ENCODE data around the gene RPL10.

Gene RPL10

DNA sequence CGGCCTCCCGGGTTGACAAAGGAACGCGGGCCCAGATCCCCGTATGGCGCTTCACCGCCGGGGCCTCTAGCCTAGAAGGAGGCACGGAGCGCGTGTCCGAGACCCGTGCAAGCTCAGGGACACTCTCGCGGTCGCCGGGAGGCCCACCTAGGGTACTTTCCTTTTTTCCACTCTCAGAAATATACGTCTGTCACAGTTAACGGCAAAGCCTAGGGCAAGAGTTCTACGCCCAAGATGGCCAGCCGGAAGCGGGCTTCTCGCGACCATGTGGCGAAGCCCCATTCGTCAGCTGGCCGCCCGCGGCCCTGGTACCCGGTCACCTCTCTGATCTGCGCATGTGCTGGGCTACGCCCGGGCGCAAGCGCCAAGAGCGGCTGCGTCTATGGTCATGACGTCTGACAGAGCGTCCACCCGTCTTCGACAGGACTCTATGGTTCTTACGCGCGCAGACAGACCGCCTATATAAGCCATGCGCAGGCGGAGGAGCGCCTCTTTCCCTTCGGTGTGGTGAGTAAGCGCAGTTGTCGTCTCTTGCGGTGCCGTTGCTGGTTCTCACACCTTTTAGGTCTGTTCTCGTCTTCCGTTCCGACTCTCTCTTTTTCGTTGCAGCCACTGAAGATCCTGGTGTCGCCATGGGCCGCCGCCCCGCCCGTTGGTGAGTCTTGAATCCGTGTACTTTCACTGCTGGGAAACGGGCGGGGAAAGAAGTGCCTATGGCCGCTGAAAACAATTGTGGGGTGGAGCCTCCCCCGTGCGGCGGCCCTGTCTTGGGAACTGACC, at the start of gene RPL10:
TSS of gene RPL10 (plus strand) at position 490 of the 780 bp plus-strand sequence. CDS start at position 633, 143 bp downstream.
- DNase-seq (ENCODE audit: low read depth, low spot score), result peak; percentile 91

DNA sequence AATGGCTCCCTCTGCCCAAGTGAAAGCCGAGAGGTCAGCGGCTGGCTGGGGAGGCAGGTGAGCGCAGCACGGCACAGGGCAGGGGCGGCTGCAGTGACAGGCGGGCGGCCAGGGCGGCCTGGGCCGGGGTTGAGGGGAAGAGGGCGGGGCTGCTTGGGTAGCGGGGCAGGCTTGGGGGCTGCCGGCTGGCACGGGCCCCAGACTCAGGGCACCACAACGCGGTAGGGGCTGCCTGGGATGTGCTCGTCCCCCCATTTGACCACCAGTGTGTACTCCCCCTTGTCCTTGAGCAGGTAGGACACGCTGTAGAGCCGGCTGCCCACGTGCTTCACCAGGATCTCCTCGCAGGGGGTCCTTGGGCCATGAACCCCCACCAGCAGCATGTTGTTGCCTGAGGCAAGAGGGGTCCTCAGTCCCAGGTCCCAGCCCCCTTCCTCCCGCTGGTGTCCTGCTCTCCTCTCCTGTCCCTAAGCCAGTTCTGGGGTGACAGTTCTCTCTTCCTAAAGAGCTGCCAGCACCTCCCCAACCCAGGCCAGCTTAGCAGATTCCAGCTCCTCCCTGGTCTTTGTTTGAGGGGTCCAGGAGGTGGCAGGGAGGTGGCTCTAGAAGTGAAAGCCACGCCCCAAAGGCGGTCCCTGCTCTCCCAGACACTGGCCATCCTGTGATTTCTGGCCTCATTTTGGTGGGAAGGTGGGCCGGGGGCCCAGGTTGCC, 49.4 kb upstream of the RPL10 start:
- DNase-seq (ENCODE audit: low read depth, low spot score), result no peak

DNA sequence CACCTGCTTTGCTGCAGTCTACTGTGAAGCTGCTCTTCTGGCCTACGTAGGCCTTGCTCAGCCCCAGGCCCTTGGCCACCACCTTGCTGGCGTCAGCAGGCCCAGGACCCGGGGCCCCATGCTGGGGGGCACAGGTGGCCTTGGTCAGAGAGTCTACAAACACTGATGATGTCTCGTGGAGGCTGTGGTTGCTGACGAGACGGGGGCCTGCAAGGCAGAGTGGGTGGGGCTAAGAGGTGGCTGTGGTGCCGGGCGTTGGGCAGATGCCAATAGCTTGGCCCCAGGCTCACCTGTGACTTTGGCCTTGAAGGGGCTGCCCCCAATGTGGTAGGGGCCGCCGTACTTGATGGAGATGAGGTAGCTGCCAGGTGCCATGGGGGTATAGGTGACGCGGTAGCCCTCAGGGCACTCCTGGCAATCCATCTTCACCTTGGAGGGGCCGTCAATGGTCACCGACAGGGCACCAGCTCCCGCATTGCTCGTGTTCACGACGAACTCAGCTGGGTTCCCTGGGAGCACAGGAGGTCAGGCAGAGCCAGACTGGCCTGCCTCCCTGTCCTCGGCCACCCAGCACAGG, 48.7 kb upstream of the RPL10 start:
- no peak for DNase-seq (ENCODE audit: low read depth, low spot score)

DNA sequence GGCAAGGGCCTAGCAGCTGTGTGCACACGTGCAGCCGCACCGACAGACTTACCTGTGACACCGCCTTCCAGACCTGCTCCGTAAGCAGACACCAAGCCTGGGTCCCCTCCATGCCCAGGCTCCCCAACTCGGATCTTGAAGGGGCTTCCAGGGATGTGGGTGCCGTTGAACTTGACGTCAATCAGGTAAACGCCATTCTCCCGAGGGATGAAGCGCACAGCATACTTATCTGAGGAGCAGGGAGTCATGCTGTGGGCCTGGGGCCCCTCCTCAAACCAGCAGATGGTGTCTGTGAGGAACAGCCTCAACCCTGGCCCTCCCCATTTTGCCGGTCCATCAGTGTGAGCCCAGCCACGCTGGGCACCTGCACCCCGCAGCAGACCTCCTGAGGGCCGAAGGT, 48.2 kb upstream of the RPL10 start:
- no peak for DNase-seq (ENCODE audit: low read depth, low spot score)

DNA sequence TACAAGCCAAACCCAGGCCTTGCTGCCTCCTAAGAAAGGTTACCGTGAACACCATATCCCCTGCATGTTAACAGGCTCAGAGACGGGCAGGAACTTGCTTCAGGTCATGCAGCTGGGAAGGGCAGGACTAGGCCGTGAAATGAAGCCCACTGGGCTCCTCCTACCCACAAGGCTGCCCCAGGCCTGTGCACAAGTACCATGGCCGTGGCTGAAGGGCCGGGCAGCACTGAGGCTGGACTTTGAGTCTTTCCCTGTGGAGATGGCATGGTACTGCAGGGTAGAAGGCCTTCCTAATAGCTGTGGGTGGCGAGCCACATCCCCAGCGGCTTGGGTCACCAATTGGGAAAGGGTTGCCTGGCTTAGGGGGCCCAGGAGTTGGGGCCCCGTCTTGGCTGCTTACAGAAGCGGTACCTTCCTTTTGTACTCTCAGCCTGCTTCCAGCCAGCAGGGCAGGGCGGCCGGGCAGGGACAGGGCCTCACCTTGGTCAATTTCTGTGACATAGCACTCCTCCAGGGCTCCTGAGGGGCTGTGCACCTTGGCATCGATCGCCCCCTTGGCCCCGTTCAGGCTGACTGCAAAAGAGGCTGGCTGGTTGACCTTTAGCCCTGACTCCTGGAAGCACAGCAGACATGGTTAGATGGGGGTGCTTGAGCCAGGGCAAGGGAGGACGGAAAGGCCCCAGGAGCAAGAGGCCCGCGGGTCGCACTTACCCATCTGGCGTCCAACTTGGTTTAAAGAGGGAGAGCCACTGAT, 47.6 kb upstream of the RPL10 start:
- no peak for DNase-seq (ENCODE audit: low read depth, low spot score)

DNA sequence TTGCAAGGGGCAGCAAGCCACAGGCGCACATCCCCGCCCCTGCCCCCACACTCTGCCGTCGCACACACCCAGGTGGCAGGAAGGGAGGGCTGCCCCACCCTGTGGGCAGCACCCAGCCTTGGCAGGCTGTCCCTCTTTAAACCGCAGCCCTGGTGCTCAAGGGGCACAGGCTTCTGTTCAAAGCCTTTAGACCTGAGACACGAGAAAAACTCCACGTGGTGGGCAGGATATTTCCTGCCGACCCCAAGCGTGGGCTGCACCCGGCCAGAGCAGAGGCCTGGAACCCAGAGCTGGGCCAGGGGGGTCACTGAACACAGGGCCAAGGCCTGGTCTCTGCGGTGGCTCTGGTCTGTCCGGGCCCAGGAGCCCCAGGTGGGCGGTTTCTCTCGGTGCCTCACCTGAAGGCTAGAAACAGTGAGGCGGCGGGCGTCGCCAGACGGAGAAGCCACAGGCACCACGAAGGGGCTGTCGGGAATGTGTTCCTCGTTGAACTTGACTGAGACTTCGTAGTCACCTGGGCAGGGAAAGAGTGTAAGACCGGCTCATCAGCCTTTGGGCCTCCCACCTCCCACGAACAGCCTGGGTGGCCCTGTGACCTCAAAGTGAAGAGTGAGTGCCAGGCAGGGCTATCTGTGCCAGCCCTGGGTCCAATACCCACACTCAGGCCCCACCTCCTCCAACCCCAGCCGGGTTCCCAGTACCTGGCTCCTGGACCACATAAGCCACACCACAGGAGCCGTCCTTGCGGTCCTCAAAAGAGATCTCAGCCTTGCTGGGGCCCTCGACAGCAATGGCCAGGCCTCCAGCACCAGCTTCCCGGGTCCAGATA, 46.8 kb upstream of the RPL10 start:
- DNase-seq (ENCODE audit: low read depth, low spot score), result no peak

DNA sequence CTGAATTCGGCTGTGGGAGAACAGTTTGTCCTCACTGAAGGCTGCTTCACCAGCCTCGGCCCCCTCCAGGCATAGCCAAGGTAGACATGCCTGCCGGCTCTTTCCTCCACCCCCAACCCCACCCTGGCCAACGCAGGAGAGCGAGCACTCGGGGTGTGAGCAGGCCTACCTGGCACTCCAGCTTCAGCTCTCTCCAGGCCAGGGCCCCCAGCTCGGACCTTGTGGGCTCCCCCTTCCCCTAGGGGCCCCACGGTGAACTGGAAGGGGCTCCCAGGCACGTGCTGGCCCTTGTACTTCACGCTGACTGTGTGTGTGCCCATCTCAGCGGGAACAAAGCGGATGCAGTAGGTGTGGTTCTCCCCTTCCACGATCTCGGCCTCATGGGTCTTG, 46.2 kb upstream of the RPL10 start:
- no peak for DNase-seq (ENCODE audit: low read depth, low spot score)

DNA sequence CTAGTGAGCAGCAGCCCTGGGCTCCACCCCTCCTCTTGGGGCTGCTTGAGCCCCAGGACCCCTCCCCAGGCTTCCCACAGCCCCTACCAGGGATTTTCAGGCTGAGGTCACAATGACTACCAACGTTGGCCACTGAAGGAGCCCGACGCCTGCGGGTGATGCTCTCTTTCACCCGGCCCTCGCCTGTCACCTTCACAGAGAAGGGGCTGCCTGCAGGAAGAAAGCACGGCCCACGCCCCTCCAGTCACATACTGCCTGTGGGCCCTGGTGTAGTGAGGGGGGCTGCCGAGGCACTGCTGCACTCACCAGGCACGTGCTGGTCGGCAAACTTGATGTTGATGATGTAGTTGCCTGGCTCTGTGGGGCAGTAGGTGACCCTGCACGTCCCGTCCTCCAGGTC, 45.7 kb upstream of the RPL10 start:
- DNase-seq (ENCODE audit: low read depth, low spot score), result no peak

DNA sequence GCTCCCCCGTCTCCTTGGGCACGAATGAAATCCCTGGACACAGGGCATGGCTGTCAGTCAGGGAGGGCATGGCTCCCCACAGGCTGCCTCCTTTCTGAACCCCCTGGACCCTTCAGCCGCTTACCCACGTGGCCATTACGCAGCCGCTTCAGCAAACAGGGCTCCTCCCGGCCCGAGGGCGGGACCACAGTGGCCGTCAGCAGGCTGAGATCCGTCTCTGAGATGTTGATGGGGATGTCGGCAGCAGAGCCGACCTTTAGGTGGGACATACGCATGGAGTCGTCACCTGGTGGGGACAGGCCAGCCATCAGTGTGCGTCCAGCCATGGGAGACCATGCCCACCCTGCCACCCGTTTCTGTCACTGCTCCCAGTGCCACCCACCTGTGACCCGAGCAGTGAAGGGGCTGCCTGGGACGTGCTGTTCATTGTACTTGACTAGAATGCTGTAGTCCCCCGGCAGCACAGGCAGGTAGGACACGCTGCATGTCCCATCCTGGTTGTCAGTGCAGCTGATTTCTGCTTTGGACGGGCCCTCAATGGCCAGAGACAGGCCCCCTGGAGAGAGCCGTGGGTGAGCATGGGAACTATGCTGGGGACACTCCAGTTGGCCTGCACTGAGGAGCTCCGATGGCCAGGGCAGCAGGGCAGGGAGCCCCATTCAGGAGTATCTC, 44.9 kb upstream of the RPL10 start:
- DNase-seq (ENCODE audit: low read depth, low spot score), result no peak

DNA sequence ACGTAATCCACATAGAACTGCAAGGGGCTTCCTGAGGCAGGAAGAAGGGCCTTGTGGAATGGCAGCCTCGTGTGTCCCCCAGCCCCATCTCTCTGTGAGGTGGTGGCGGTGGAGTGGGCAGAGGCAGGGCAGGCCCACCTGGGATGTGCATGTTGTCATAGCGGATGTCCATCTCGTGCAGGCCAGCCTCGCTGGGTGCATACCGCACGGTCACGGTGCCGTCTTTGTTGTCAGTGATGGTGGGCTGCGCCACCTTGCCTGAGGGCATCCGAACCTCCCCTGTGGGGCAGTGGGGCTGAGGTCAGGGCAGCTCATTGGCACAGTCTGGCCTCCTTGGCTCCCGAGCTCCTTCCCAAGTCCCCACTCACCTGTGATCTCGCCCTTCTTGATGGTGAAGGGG, 44.2 kb upstream of the RPL10 start:
- no peak for DNase-seq (ENCODE audit: low read depth, low spot score)

DNA sequence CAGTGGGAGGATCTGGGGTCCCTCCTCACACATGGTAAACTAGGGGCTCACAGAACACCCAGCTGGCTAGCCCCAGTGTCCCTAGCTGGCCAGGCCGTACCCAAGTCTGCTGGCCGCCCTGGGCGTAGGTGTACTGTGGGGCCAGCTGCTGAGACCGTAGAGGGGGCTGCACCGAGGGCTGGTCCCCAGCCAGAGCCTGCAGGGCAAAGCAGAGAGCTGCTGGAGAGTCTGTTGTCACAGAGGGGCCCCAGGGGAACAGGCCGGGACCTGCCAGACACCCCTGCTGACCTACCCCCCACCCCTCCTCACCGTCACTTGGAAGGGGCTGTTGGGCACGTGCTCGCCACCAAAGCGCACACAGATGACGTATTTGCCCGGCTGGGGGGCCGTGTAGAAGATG, 43.7 kb upstream of the RPL10 start:
- no peak for DNase-seq (ENCODE audit: low read depth, low spot score)

DNA sequence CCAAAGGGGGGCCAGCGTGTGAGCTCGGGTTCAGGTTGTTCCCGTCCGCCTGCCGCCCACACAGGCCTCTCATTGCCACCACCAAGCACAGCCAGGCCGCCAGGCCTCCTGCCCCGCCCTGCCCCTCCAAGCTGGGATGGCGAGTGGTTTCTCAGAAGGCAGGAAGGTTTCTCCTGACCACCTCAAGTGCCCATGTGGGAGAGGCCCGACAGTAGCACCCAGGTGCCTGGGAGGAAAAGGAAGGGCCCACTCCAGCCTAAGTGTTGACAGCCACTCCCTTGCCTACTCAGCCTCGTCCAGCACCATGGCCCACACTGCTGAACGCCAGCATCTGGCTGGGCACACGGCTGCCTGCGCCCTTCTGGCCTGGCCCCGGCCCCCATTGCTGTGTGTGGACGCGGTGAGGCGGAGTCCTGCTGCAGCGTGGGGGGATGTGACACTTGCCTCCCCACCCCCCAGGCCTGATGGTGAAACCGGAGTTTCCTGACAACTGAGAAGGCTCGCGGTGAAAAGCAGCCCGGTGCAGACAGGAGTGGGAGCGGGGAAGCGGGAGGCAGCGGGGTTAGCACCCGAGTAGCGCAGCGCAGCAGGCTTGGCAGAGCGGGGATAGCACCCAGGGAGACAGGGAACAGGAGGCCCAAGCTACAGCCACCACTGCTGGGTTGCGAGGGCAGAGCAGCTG, 42.9 kb upstream of the RPL10 start:
- DNase-seq (ENCODE audit: low read depth, low spot score), result no peak

DNA sequence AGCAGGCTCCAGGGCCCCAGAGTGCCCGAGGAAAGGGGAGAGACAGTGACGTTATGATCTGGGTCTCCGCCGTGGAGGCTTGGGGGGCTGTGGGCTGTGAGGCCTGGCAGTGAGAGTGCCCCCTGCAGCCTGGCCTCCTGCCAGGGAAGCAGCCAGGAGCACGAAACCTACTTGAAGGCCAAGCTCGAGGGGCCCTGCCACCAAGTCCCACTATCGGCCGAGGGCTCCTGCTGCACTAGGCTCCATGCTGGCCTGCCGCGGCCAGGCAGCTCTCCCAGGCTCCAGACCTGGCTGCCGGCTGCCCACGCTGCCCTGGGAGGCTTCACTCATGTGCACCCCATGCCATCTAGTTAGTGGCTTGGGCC, 42.4 kb upstream of the RPL10 start:
- DNase-seq (ENCODE audit: low read depth, low spot score), result no peak

DNA sequence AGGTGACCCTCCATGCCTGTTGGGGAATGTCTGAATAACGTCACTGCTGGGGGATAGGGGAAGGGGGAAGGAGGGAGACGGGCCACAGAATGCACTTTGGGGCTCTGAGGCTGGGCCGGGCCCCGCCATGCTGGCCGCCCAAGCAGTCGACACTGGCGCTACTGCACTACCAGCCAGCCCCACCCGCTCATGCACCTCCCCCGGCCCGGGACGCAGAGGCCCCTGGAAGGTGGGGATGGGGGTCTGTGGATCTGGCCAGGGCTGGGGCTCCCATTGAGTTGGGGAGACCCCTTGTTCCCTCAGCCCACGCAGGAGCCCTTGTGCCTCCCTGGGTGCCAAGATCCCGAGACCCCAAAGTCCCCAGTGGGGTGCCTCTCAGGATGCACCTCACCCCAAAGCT, 41.6 kb upstream of the RPL10 start:
- no peak for DNase-seq (ENCODE audit: low read depth, low spot score)

DNA sequence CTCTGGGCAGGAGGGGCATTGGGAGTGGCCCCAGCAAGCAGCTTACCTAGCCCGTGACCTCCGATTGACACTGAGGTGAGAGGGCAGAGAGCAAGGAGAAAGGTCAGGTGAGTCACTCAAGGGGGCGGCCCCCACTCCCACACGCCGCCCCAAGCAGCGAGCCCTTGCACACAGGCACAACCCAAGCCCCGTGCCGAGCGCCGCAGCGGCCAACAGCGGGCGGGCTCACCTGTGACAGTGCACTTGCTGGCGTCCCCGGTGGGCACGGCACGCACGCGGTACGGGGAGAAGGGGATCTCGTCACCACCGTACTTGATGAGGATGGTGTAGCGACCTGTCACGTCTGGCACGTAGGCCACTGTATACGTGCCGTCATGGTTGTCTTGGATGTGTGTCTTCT, 41.0 kb upstream of the RPL10 start:
- no peak for DNase-seq (ENCODE audit: low read depth, low spot score)

DNA sequence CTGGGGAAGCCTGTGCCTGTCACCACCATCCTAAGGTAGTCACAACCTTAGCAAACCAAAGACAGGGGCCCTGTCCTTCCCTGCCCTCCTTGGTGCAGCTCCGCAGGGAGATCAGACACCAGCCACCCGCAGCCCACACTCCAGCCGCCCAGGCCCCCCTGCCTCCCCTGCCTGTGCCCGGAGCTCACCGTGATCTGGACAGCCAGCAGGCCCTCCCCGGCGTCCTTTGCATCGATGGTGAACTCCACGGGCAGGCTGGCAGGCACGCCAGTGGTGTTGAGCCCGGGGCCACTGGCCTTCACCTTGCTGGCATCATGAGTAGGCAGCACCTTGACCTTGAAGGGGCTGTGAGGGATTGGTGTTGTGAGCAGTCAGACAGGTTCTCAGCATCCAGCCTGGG, 40.2 kb upstream of the RPL10 start:
- DNase-seq (ENCODE audit: low read depth, low spot score), result no peak

DNA sequence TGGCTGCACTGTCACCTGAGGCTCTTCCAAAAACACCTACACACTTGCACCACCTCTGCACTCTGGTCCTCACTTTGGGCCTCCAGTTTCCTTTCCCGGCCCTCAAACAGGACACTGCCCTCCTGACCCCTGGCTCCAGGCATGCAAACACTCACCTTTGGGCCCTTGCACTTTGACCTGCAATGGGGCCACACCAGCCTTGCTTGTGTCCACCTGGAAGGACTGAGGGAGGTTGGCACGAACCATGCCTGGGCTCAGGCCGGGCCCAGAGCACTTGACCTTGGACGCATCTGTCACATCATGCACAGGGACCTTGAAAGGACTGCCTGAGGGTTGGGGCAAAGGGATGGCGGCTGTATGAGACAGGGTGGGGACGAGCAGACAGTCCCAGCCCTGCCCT, 39.3 kb upstream of the RPL10 start:
- DNase-seq (ENCODE audit: low read depth, low spot score), result no peak

DNA sequence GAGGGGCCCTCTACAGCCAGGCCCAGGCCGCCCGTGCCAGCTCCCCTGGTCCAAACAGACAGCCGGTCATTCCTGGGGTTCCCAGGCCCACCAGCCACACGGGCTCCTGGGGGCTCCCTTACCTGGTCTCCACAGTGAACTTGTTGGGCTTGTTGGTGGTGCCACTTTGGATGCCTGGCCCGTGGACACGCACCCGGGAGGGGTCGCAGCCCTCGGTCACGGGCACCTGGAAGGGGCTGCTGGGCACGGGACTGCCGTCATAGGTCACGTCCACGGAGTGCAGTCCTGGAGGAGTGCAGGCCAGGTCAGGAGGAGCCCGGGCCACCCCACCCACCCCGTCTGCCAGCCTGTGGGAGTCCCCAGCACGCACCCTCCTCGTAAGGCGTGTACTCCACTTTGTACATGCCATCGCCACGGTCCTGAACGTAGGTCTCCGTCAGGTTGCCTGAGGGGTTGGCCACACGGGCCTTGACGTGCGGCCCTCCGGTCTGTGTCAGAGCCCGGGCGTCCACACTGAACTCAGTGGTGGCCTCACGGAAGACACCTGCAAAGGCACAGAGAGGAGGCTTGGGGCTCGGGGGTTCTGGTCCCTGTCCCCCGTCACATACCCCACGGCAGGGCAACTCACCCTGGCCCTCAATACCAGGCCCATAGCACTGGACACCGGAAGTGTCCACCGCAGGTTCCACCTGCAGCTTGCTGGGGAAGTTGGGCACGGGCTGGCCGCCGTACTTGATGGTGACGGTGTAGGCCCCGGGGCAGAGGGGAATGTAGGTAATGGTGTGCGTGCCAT, 38.6 kb upstream of the RPL10 start:
- DNase-seq (ENCODE audit: low read depth, low spot score), result no peak

DNA sequence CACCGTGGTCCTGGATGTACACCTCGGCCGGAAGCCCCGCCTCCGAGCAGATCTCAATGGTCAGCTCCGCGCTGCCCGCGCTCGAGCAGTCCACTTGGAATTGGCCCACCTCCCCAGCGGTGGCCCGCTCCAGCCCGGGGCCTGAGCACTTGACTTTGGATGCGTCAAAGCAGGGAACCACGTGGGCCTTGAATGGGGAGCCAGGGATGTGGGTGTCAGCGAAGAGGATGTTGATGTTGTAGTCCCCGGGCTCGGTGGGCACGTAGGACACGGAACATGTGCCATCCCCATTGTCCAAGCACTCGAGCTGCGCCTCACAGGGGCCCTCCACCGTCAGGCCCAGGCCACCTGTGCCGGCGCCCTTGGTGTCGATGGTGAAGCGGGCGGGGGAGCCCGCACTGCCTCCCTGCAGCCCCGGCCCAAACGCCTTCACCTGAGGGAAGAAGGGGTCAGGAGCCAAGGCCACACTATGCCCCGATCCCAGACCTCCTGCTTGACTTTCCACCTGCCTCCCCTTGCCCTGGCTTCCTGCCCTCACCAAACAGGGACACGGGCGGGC, 37.9 kb upstream of the RPL10 start:
- no peak for DNase-seq (ENCODE audit: low read depth, low spot score)

Measured in brain pericyte (primary cell).